IPS DF 4.7 (cell line): ENCODE data around the gene GPBP1.

Source experiments
- DNase-seq: peaks from one replicate; pipeline ENCODE4 v3.0.0-alpha.2; 2013; ENCODE audit warnings: low spot score; ENCODE audit errors: extremely low read depth

GPBP1 gene

DNA sequence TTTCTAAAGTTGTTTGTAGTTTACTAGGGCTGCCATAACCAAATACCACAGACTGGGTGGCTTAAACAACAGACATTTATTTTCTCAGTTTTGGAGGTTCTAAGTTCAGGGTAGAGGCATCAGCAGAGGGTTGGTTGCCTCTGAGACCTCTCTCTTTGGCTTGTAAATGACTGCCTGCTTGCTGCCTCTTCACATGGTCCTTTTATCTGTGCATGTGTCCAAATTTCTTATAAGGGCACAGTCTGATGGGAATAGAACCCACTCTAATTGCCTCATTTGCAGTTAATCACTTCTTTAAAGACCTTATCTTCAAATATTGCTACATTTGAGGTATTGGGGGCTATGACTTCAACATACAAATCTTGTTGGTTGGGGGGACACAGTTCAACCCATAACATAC is 36.8 kb downstream of the GPBP1 start:
- no peak for DNase-seq

DNA sequence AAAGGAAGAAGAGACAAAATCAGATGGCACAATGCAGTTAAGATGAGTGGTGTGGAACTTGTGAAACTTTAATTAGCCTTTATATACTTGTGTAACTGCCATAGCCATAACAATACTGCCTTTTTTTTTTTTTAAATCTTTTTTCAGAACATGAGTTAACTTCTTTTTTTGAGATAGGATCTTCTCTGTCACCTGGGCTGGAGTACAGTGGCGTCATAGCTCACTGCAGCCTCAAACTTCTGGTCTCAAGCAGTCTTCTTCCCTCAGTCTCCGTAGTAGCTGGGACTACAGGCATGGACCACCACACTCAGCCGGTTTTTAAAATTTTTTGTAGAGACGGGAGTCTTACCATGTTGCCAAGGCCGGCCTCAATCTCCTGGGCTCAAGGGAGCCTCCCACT is 37.2 kb downstream of the GPBP1 start:
- DNase-seq, result no peak

DNA sequence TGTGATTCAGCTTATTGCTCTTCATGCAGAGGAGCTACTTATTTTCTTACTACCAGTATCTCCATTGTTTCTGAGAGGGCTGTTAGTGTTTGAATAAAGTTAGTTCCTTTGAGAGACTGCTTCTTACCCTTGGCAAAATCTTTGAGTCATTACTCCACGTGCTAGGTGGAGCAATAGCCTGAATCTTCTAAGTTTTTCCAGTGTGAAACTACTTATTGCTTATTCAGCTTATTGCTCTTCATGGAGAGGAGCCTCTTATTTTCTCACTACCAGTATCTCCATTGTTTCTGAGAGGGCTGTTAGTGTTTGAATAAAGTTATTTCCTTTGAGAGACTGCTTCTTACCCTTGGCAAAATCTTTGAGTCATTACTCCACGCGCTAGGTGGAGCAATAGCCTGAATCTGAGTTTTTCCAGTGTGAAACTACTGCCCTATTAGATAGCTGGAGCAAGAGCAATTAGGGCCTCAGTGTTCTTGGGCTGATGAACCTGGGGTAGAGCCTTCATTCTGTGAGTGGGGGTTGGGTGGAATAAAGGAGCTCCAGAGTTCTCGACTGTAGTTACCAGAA is 41.9 kb downstream of the GPBP1 start:
- DNase-seq, result no peak

- DNase-seq, result no peak
These were observed 42.9 kb downstream of the GPBP1 start for GRCh38 chr5:57216714-57217113.

DNA sequence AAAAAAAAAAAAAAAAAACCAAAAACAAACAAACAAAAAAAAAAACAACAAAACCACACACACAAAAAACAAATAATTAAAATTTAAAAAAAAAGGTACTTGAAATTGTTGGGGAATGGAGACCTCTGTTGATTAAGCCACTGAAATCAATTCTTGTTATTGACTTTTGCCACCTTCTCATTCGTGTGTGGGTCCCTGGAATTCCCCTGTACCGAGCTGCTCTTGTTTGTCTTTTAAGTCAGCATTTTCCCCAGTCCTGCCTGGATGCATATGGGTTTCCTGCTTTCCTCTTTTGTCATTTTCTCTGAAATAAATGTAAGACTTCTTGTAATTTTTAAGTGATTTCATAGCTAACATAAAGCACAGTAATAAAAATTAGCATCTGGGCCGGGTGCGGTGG is 45.5 kb downstream of the GPBP1 start:
- no peak for DNase-seq

- DNase-seq, result peak; percentile 41
These were observed 47.2 kb downstream of the GPBP1 start for GRCh38 chr5:57221049-57221568.

DNA sequence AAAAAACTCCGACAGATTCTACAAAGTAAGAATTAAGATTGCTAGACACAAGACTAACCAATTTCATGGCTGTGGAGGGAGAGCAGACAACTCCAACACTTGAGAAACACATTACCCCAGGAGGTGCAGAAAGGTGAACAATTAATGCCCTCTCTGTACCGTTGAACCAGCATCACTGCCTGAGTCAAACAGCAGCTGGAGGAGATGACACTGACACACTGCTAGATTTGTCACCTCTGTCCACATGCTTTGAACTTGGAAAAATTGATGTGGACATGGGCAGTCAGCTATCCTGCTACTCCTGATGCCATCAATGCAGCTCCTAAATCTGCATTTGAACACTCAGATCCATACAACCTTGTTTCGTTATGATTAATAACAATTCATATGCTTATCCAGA is 51.7 kb downstream of the GPBP1 start:
- no peak for DNase-seq

GRCh38 chr5:57229313-57229712 is 55.5 kb downstream of the GPBP1 start:
- DNase-seq, result no peak

- DNase-seq, result no peak
These were observed 57.7 kb downstream of the GPBP1 start for GRCh38 chr5:57231607-57232006.

DNA sequence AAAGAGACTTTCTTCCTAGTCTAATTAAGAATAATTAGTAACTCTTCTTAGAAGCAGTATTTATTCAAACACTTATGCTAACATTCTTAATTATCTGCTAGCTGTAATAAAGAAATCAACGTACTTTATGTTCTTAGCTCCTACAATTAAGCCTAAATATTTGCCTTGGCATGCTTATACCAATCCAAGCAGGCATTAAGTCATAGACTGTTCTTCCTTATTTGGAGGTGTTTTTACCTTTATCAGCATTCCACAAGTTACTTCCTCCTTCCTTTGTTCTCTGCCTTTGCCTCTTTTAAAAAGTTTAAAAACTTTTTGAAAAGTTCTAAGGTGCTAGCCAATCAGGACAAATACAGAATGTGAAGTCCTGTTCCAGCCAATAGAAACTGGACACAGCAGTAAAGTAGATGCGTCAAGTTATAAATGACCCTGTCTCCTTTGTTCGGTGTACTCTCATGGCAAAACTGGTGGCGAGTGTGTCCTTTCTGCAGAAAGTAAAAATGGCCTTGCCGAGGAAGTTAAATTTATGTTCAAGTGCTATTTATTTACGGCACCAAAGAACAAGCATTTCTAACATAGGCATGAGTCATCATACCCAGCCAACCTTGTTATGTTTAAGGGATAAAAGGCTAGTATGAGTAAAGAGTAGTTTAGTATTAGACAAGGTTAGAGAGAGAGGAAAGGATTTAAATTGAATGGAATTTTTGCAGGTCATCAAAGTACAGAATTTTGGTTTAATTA is 58.6 kb downstream of the GPBP1 start:
- DNase-seq, result no peak

DNA sequence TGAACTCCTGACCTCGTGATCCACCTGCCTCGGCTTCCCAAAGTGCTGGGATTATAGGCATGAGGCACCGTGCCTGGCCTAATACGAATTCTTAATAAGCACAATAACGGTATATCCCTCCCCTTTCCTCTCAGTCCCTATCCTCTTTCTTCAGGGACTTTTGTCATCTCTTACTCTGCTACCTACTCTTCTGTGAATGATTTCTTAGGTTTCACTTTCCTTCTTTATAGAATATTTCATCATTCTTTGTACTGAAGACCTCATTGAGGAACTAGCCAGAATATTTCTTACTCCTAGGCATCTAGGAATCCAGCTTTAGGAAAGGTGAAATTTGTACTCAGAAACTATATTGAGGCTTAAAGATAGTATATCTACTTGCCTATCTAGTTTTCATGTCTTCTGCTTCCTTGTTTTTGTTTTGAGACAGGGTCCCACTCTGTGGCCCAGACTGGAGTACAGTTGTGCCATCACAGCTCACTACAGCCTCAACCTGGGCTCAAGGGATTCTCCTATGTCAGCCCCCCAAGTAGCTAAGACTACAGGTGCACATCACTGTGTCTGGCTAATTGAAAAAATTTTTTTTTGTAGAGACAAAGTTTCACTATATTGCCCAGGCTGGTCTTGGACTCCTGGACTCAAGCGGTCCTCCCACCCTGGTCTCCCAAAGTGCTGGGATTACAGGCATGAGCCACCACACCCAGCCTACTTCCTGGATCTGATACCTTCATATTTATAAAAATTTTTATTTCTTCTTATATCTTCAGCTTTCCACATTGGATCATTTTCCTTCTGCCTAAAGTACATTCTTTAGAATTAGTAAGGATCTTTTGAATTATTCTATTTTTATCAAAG is 69.7 kb downstream of the GPBP1 start:
- no peak for DNase-seq

GRCh38 chr5:57244331-57244730 is 70.5 kb downstream of the GPBP1 start:
- no peak for DNase-seq

GRCh38 chr5:57246426-57246825 is 72.6 kb downstream of the GPBP1 start:
- DNase-seq, result no peak

- no peak for DNase-seq
These were observed 73.9 kb downstream of the GPBP1 start for GRCh38 chr5:57247765-57248164.

GRCh38 chr5:57249265-57249874 is 75.5 kb downstream of the GPBP1 start:
- no peak for DNase-seq

DNA sequence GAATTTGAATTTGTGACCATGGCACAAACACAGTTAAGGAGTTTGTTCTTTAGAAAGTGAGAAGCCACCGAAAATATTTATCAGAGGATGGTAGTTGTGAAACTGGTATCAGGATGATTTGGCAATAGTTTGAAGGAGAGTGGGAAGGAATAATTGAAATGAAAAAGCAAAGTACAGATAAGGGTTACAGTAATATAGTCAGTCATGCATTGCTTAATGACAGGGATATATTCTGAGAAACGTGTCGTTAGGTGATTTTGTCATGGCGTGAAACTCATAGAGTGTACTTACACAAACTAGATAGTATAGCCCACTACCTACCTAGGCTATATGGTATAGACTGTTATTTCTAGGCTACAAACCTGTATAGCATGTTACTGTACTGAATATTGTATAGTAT is 84.2 kb downstream of the GPBP1 start:
- no peak for DNase-seq

DNA sequence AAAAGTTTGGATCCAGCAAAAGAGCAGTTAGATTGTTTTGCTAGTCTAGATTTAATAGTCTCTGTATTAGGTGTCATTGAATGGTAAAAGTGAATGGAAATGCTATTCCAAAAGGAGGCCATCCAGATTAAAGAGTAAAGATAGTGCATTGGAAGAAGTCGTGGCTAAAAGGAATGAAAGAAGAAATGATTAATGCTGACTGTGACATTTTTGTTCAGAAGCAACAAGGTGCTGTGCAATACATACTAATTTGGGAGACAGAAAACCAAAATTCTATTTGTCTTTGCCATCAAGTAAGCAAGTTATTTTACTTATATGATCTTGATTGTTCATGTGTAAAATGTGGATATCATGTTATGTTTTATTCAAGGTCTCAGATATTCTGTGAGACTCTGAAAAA is 85.1 kb downstream of the GPBP1 start:
- no peak for DNase-seq

DNA sequence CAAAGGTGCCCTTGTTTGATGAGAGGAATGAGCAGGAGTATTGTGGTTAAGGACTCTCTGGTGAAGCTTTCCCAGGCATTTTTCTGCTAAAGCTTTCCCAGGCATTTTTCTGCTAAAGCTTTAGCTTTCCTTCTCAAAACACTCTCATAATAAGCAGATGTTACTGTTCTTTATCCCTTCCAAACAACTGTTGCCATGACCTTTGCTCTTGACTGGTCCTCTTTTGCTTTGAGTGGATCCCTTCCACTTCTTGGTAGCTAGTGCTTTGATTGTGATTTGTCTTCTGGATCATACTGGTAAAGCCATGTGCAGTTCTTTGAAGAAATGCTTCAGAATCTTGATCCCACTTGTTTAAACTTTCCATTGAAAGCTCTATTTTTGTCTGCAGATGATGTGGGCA is 85.8 kb downstream of the GPBP1 start:
- DNase-seq, result no peak

DNA sequence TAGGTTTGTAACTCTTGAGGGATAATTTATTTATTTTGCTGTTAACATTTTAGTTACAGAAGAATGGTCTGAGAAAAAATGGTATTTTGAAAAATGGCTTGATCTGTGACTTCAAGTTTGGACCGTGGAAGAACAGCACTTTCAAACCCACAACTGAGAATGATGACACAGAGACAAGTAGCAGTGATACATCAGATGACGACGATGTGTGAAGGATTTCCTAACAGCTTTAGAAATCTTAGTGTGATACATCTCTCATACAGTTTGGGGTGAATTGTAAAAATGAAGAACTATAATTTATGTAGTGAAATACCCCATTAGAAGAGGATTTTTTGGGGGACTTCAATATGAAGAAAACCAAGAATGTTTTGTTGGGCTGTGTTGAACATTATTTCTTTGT is 88.7 kb downstream of the GPBP1 start:
- no peak for DNase-seq

- DNase-seq, result no peak
These were observed 93.9 kb downstream of the GPBP1 start for GRCh38 chr5:57267805-57268204.

- DNase-seq, result no peak
These were observed 102.5 kb downstream of the GPBP1 start for GRCh38 chr5:57276353-57276752.

- DNase-seq, result no peak
These were observed 103.2 kb downstream of the GPBP1 start for GRCh38 chr5:57277085-57277484.
